ENCODE measurements around the gene APOBEC3B. TPM values are rescaled to one million over a fixed set of nuclear protein-coding genes. Genes with fewer than 3 reads are reported as not detected.

APOBEC3B gene
- total and polyA plus RNA-seq, 12 donors: 0.29 to 6.4 (median 1.2) TPM

DNA sequence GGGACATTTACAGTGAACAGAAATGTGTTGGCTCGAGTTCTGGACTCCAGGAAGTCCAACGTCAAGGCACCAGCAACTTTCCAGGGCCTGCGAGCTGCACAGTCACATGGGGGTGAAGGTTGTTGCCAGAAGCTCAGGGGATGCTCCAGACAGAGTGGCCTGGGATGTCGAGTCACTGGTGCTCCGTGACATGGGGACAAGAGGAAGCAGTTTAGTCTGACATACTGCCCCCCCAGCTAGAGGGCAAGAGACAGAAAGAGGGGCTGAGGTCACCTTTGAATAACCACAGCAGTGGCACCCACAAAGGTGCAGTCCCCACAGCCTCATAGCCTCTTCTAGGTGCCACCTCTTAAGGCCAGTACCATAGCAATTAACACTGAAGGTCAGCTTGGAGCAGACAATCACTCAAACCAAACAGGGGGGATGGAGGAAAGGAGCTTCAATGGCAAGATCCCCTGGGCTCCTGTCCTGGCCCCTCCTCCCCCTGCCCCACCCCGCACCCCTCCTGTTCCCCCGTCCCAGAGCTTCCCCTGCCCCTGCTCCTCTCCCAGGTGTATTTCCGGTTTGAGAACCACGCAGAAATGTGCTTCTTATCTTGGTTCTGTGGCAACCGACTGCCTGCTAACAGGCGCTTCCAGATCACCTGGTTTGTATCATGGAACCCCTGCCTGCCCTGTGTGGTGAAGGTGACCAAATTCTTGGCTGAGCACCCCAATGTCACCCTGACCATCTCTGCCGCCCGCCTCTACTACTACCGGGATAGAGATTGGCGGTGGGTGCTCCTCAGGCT lies 42.6 kb downstream of the APOBEC3B start:
- no peaks in the 10 kb centered on the region for H3K27me3 ChIP-seq
- WGBS, 2 donors: 63 to 75% methylated on average over 15 of the region's 15 CpGs
- DNase-seq (peak in 1 of 2 donors; percentile 22), ATAC-seq (no peak)
- intact Hi-C loops (cut with DNase I): no loop called here
- peaks cover 0 to 25% (median 0%) of the 10 kb centered on the region in 9 donors for H3K36me3 ChIP-seq
- H3K9me3 ChIP-seq: no peaks in the 10 kb centered on the region
- H3K4me3 ChIP-seq: no peak overlapping the region
- no peak for TF ChIP-seq CTCF (IDR thresholded peaks at IDR 0.05)
- peaks cover 0 to 22% (median 15%) of the 10 kb centered on the region in 9 donors for H3K4me1 ChIP-seq
- no peak overlapping the region for H3K27ac ChIP-seq

DNA sequence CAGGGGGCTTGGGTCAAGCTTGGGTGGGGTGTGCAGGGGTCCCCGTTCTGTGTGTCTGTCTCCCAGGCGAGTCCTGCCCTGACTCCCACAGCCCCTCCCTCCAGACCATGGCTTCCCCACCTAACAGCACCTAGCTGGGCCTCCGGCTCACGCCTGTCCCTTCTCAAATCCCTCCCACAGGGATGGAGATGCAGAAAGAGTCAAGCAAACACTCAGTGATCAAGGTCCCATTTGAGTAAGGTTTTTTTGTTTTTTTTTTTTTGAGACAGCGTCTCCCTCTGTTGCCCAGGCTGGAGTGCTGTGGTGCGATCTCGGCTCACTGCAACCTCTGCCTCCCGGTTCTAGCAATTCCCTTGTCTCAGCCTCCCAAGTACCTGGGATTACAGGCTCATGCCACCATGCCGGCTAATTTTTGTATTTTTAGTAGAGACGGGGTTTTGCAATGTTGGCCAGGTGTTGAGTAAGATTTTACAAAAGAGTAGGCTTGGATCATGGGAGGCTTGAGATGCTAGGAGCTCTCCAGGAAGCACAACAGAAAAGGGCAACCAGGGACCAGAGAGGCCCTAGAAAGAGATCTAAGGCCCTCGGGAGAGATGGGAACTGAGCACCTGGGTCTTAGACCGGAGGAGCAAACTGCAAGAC lies 44.5 kb downstream of the APOBEC3B start:
- DNase-seq: no peak
- H3K27ac ChIP-seq: no peak overlapping the region
- 92 to 93% methylated on average over 12 of the region's 12 CpGs for WGBS, 2 donors

DNA sequence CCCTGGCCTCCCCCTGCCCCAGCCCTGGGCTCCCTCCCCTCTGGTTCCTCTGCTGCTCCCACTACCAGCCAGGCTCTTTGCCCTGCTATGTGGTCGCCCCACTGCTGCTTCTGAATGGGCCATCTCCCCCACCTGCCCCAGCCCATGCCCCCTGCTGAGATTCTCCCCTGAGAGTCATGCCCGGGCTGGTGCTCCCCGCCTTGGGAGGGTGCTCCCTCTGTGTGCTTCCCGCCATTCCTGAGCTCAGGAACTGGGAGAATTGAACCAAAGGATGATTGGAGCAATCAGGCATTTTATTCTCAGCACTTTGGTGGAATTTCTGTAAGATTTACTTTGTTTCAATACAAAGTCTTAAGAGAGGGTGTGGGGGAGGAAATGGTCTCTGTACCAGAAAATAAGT lies 45.6 kb downstream of the APOBEC3B start:
- H3K4me3 ChIP-seq: no peak overlapping the region
- peaks cover 0 to 25% (median 0%) of the 10 kb centered on the region in 9 donors for H3K36me3 ChIP-seq
- H3K27me3 ChIP-seq: no peaks in the 10 kb centered on the region
- WGBS, 2 donors: 87 to 92% methylated on average over 4 of the region's 4 CpGs
- H3K4me1 ChIP-seq: no peaks in the 10 kb centered on the region
- no peak for TF ChIP-seq CTCF (IDR thresholded peaks at IDR 0.05)
- intact Hi-C loops (cut with DNase I): no loop called here
- no peak for ATAC-seq
- no peak for DNase-seq
- H3K27ac ChIP-seq: no peak overlapping the region
- no peaks in the 10 kb centered on the region for H3K9me3 ChIP-seq

More for the DNA sequence above, 44.5 kb downstream of the APOBEC3B start:
- peaks cover 0 to 25% (median 0%) of the 10 kb centered on the region in 9 donors for H3K36me3 ChIP-seq
- H3K4me3 ChIP-seq: no peak overlapping the region
- no peaks in the 10 kb centered on the region for H3K27me3 ChIP-seq
- H3K9me3 ChIP-seq: no peaks in the 10 kb centered on the region
- peaks cover 0 to 8% (median 6%) of the 10 kb centered on the region in 9 donors for H3K4me1 ChIP-seq
- TF ChIP-seq CTCF (IDR thresholded peaks at IDR 0.05): no peak
- ATAC-seq: no peak
- intact Hi-C loops (cut with DNase I): no loop called here

GRCh38 chr22:39028281-39028680 lies 46.1 kb downstream of the APOBEC3B start:
- H3K27me3 ChIP-seq: no peaks in the 10 kb centered on the region

More at GRCh38 chr22:39028281-39028680, 46.1 kb downstream of the APOBEC3B start:
- Histone ChIP-seq H3K27ac (no peak overlapping the region), H3K9me3 (no peaks in the 10 kb centered on the region), H3K4me1 (no peaks in the 10 kb centered on the region), H3K4me3 (no peak overlapping the region), H3K36me3 (peaks cover 0 to 20% (median 0%) of the 10 kb centered on the region in 9 donors)
- DNase-seq (no peak), ATAC-seq (no peak)
- TF ChIP-seq CTCF (IDR thresholded peaks at IDR 0.05): no peak
- intact Hi-C loops (cut with DNase I): no loop called here
- WGBS, 2 donors: 94 to 95% methylated on average over 11 of the region's 11 CpGs

Measured in heart right ventricle (tissue), 16 donors.